ENCODE results near the gene TOMM40L. TPM values are rescaled to one million over a fixed set of nuclear protein-coding genes. Genes with fewer than 3 reads are reported as not detected.

TOMM40L gene
- total RNA-seq, 4 donors from 2014 or later: 9.3 to 24.3 (median 14.0) TPM

DNA sequence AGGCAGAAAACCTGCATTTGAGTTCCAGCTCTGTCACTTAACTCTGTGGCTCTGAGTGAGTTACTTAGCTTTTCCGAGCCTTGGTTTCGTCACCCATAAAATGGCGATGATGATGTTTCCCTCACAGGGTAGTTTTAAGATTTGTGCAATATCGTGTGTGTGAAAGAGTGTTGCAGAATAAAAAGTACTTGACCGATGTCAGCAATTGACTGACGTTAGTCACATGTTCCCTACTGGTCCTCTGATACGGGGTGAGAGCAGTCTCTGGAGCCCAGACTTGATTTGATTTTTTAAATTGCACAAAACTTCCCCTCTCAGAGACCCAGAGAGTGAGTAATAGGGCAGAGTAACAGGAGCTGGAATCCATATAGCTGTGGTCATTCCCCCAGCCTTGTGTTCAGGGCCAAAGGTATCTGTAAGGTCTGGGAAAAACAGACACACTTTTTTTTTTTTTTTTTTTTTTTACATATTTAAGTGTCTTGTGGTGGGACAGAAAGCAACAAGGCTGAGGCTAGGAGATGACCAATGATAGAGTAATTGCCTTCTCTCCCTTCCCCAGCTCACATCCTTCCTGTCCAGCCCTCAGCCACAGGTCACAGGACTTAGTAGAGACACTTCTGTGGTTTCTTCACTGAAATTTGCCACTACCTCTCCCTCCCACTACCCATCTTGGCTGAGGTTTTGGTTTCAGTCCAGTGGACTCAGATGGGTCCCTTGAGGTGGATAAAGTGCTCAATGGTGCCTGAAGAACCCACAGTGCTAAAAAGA is 8.7 kb upstream of the TOMM40L start:
- H3K27me3 ChIP-seq: no peaks in the 10 kb centered on the region
- peak overlapping the region in 1 of 2 donors; percentile 38 for H3K4me3 ChIP-seq
- no peaks in the 10 kb centered on the region for H3K9me3 ChIP-seq
- peak overlapping the region in 3 of 4 donors; percentile 55 to 71 (median 69) for H3K27ac ChIP-seq
- H3K36me3 ChIP-seq: peaks cover 9 to 36% of the 10 kb centered on the region in 2 donors
- 54 to 60% methylated on average over 6 to 7 of the region's 7 CpGs for WGBS, 2 donors (ENCODE audit: low coverage in 1 of 2)
- peak; percentile 72 for ATAC-seq
- TF ChIP-seq POLR2A (IDR thresholded peaks at IDR 0.05) (no peak), POLR2AphosphoS5 (IDR thresholded peaks at IDR 0.05) (peak; percentile 41)
- H3K4me1 ChIP-seq: no peaks in the 10 kb centered on the region

DNA sequence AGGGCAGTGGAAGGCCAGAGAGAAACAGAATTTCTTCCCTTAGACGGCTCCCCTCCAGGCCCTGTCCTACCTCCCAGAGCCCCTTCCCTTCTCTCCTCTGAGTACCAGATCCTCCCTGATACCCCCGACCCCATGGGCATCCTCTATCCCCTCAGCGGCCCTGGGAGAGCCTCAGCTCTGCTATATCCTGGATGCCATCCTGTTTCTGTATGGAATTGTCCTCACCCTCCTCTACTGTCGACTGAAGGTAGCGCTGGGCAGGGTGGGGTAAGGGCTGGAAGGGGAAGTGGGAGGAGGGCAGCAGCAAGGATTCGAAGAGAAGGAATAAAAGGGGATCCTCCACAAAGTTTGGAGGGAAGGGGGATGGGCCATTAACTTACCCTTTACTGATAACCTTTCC is 8.0 kb upstream of the TOMM40L start:
- peak overlapping the region in 3 of 4 donors; percentile 35 to 57 (median 57) for H3K27ac ChIP-seq
- no peak for TF ChIP-seq EP300 (IDR thresholded peaks at IDR 0.05)
- no peak for TF ChIP-seq POLR2AphosphoS5 (IDR thresholded peaks at IDR 0.05)
- TF ChIP-seq, protein P1, sequence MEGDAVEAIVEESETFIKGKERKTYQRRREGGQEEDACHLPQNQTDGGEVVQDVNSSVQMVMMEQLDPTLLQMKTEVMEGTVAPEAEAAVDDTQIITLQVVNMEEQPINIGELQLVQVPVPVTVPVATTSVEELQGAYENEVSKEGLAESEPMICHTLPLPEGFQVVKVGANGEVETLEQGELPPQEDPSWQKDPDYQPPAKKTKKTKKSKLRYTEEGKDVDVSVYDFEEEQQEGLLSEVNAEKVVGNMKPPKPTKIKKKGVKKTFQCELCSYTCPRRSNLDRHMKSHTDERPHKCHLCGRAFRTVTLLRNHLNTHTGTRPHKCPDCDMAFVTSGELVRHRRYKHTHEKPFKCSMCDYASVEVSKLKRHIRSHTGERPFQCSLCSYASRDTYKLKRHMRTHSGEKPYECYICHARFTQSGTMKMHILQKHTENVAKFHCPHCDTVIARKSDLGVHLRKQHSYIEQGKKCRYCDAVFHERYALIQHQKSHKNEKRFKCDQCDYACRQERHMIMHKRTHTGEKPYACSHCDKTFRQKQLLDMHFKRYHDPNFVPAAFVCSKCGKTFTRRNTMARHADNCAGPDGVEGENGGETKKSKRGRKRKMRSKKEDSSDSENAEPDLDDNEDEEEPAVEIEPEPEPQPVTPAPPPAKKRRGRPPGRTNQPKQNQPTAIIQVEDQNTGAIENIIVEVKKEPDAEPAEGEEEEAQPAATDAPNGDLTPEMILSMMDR (IDR thresholded peaks at IDR 0.05): no peak
- TF ChIP-seq POLR2A (IDR thresholded peaks at IDR 0.05): no peak
- peak overlapping the region in 1 of 2 donors; percentile 18 for H3K4me3 ChIP-seq
- H3K9me3 ChIP-seq: no peaks in the 10 kb centered on the region
- 65 to 100% methylated on average over 1 to 4 of the region's 6 CpGs for WGBS, 2 donors (ENCODE audit: low coverage in 1 of 2)
- H3K36me3 ChIP-seq: peaks cover 9 to 28% of the 10 kb centered on the region in 2 donors
- H3K27me3 ChIP-seq: no peaks in the 10 kb centered on the region
- no peaks in the 10 kb centered on the region for H3K4me1 ChIP-seq
- ATAC-seq: no peak

DNA sequence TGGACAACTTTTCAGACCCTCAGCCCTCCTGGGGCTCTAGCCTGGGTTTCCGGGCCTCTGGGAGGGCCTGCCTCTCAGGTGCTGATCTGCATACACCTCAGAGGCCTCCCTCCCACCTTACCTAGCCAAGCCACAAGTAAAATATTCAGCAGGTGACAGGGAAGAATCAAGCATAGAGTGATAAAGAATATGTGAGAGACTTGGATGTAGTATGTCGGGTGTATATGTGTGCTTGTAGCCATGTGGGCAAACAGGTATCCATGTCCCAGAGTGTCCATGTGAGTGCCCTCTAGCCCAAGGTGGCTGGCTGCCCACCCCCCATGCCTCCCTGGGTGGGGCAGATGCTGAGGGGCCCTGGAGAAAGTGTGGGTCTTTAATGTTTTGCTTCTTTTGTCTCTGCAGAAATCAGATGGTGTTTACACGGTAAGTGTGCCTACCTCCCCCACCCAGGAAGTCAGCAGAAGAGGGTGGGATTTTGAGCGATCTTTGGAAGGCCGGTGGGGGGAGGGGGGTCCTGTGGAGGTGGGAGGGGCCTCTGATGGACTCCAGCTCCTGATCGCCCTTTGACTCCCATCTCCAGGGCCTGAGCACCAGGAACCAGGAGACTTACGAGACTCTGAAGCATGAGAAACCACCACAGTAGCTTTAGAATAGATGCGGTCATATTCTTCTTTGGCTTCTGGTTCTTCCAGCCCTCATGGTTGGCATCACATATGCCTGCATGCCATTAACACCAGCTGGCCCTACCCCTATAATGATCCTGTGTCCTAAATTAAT is 7.4 kb upstream of the TOMM40L start:
- TF ChIP-seq, protein P1 (IDR thresholded peaks at IDR 0.05): no peak
- TF ChIP-seq POLR2AphosphoS5 (IDR thresholded peaks at IDR 0.05) (no peak), POLR2A (IDR thresholded peaks at IDR 0.05) (no peak), EP300 (IDR thresholded peaks at IDR 0.05) (no peak)
- ATAC-seq: no peak
- Histone ChIP-seq H3K27ac (peak overlapping the region in 1 of 4 donors; percentile 57), H3K27me3 (no peaks in the 10 kb centered on the region), H3K4me1 (no peaks in the 10 kb centered on the region), H3K36me3 (peaks cover 3 to 22% of the 10 kb centered on the region in 2 donors), H3K9me3 (no peaks in the 10 kb centered on the region), H3K4me3 (peak overlapping the region in 1 of 2 donors; percentile 18)
- 82 to 93% methylated on average over 2 to 5 of the region's 8 CpGs for WGBS, 2 donors (ENCODE audit: low coverage in 1 of 2)

DNA sequence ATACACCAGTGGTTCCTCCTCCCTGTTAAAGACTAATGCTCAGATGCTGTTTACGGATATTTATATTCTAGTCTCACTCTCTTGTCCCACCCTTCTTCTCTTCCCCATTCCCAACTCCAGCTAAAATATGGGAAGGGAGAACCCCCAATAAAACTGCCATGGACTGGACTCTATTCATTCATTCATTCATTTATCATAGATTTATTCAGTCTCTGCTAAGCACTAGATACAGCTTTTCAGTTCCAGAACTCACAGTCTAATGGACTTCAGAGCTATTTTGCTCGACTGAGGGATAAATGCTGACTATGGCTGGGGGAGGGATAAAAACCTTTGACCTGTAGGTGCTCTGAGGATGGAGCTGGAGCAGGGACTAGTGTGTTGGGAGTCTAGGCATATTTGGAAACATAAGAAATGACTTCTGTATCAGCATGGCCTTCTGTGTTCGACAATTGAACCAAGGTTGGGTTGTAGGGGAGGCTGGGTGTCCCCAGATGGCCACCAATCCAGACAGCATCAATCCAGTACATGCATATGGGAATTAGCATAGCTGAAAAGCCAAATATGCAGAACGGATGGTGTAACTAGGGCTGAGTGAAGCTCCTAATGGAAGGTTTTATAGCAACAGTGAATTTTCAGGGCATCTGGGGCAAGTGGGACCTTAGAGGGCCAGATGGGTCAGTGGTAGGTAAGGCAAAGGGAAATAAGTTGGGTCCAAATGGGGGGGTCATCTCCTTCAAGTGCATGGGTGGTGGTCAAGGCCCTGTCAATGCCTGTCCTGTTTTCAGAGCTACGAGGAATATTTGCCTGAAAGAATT is 6.6 kb upstream of the TOMM40L start:
- Histone ChIP-seq H3K4me1 (no peaks in the 10 kb centered on the region), H3K27me3 (no peaks in the 10 kb centered on the region), H3K4me3 (no peak overlapping the region), H3K36me3 (peaks cover 0 to 14% of the 10 kb centered on the region in 2 donors), H3K27ac (no peak overlapping the region), H3K9me3 (no peaks in the 10 kb centered on the region)
- WGBS, 2 donors (ENCODE audit: low coverage in 1 of 2): 75 to 100% methylated on average over 1 to 5 of the region's 5 CpGs
- TF ChIP-seq POLR2A (IDR thresholded peaks at IDR 0.05) (no peak), POLR2AphosphoS5 (IDR thresholded peaks at IDR 0.05) (no peak), EP300 (IDR thresholded peaks at IDR 0.05) (no peak)
- TF ChIP-seq, protein P1 (IDR thresholded peaks at IDR 0.05): no peak
- ATAC-seq: no peak

DNA sequence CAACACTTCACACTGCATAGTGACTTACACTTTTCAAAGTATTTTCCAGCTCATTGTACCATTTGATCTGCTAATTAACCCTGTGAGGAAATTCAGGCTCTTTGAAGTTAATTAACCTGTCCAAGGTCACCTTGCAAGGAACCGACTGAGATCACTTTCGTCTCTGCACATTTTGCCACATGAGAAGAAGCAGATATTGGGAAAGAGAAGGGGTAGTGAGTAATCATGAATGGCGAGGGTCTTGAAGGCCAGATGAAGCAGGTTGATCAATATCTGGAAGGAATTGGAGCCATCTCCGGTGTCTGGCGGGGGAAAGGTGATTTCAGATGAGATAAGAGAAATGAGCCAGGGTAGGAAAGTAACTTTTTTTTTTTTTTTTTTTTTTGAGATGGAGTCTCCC is 5.9 kb upstream of the TOMM40L start:
- H3K4me3 ChIP-seq: no peak overlapping the region
- ATAC-seq: no peak
- H3K36me3 ChIP-seq: peaks cover 0 to 7% of the 10 kb centered on the region in 2 donors
- H3K9me3 ChIP-seq: no peaks in the 10 kb centered on the region
- H3K27me3 ChIP-seq: no peaks in the 10 kb centered on the region
- peaks cover 0 to 2% (median 0%) of the 10 kb centered on the region in 3 donors for H3K4me1 ChIP-seq
- TF ChIP-seq POLR2A (IDR thresholded peaks at IDR 0.05) (no peak), EP300 (IDR thresholded peaks at IDR 0.05) (no peak), POLR2AphosphoS5 (IDR thresholded peaks at IDR 0.05) (no peak)
- TF ChIP-seq, protein P1 (IDR thresholded peaks at IDR 0.05): no peak
- no peak overlapping the region for H3K27ac ChIP-seq
- WGBS, 2 donors (ENCODE audit: low coverage in 1 of 2): 81% methylated on average over 3 to 5 of the region's 5 CpGs

Measured in gastroesophageal sphincter (tissue), 4 donors.